Measurements from ENCODE around the gene PVR.

The PVR gene

GRCh38 chr19:44642377-44642776 lies 1.3 kb upstream of the PVR start:
- no peak for FAIRE-seq
- DNase-seq (ENCODE audit: insufficient read length, low spot score) = no peak

GRCh38 chr19:44644402-44645016 lies 799 bp downstream of the PVR start:
- DNase-seq (ENCODE audit: insufficient read length, low spot score) = peak; percentile 53

GRCh38 chr19:44645407-44646048 lies 1.8 kb downstream of the PVR start:
- DNase-seq (ENCODE audit: insufficient read length, low spot score) (no peak), FAIRE-seq (no peak)

More at GRCh38 chr19:44644402-44645016, 799 bp downstream of the PVR start:
- FAIRE-seq = peak; percentile 81

GRCh38 chr19:44646049-44646416 lies 2.3 kb downstream of the PVR start:
- no peak for DNase-seq (ENCODE audit: insufficient read length, low spot score)
- no peak for FAIRE-seq

GRCh38 chr19:44647144-44647543 lies 3.4 kb downstream of the PVR start:
- no peak for FAIRE-seq
- DNase-seq (ENCODE audit: insufficient read length, low spot score) = no peak

- FAIRE-seq = no peak
Observed at GRCh38 chr19:44648631-44649251, 5.0 kb downstream of the PVR start.

GRCh38 chr19:44649578-44650145 lies 6.0 kb downstream of the PVR start:
- DNase-seq (ENCODE audit: insufficient read length, low spot score) = no peak
- no peak for FAIRE-seq

More at GRCh38 chr19:44648631-44649251, 5.0 kb downstream of the PVR start:
- DNase-seq (ENCODE audit: insufficient read length, low spot score) = no peak

GRCh38 chr19:44653343-44653742 lies 9.6 kb downstream of the PVR start:
- FAIRE-seq (no peak), DNase-seq (ENCODE audit: insufficient read length, low spot score) (no peak)

GRCh38 chr19:44653977-44654774 lies 10.5 kb downstream of the PVR start:
- no peak for DNase-seq (ENCODE audit: insufficient read length, low spot score)
- no peak for FAIRE-seq

GRCh38 chr19:44657211-44657921 lies 13.7 kb downstream of the PVR start:
- FAIRE-seq (peak; percentile 9), DNase-seq (ENCODE audit: insufficient read length, low spot score) (peak; percentile 64)

- DNase-seq (ENCODE audit: insufficient read length, low spot score) (no peak), FAIRE-seq (no peak)
Observed at GRCh38 chr19:44658069-44658733, 14.5 kb downstream of the PVR start.

GRCh38 chr19:44660081-44660480 lies 16.4 kb downstream of the PVR start:
- no peak for DNase-seq (ENCODE audit: insufficient read length, low spot score)
- FAIRE-seq = no peak

- no peak for FAIRE-seq
Observed at GRCh38 chr19:44661205-44661604, 17.5 kb downstream of the PVR start.

GRCh38 chr19:44661904-44662303 lies 18.2 kb downstream of the PVR start:
- FAIRE-seq (no peak), DNase-seq (ENCODE audit: insufficient read length, low spot score) (no peak)

More at GRCh38 chr19:44661205-44661604, 17.5 kb downstream of the PVR start:
- no peak for DNase-seq (ENCODE audit: insufficient read length, low spot score)

GRCh38 chr19:44662691-44663385 lies 19.1 kb downstream of the PVR start:
- FAIRE-seq = no peak
- DNase-seq (ENCODE audit: insufficient read length, low spot score) = no peak

- DNase-seq (ENCODE audit: insufficient read length, low spot score) (no peak), FAIRE-seq (no peak)
Observed at GRCh38 chr19:44663996-44664395, 20.3 kb downstream of the PVR start.

GRCh38 chr19:44664976-44665375 lies 21.3 kb downstream of the PVR start:
- FAIRE-seq = no peak

GRCh38 chr19:44666852-44667556 lies 23.3 kb downstream of the PVR start:
- no peak for FAIRE-seq
- no peak for DNase-seq (ENCODE audit: insufficient read length, low spot score)

More at GRCh38 chr19:44664976-44665375, 21.3 kb downstream of the PVR start:
- DNase-seq (ENCODE audit: insufficient read length, low spot score) = no peak
